K562 (cell line): ENCODE measurements around the gene IL5. TPM values are rescaled to one million over a fixed set of nuclear protein-coding genes. Genes with fewer than 3 reads are reported as not detected.
A peak's percentile ranks its signal among the peaks of the same experiment; 100 is the strongest.

Experiments
- ATF3 ChIP-seq, 2 experiments: fragments of 450-650 bp in 1 of 2; sonication (generic) in 1 of 2; formaldehyde crosslinking in 1 of 2; IDR thresholded peaks in 1 of 2; conservative IDR thresholded peaks in 1 of 2; 2 replicates each; pipeline versions ENCODE4 v1.6.1 to v1.8.1; 2016 to 2023; ENCODE audit warnings: mild to moderate bottlenecking in 2 of 2, moderate library complexity in 2 of 2, inconsistent platforms in 1 of 2, missing genetic modification reagents in 1 of 2
- CBX3 ChIP-seq, 2 experiments: IDR thresholded peaks; 1 replicate in 1 of 2; 2 replicates in 1 of 2; pipeline ENCODE4 v1.6.1; 2012; ENCODE audit warnings: inconsistent platforms in 2 of 2, low read length in 2 of 2, borderline replicate concordance in 1 of 2, control low read depth in 1 of 2
- E2F4 ChIP-seq: sonication (generic); formaldehyde crosslinking; IDR thresholded peaks from 2 replicates; pipeline ENCODE4 v1.8.0; 2022; ENCODE audit warnings: mild to moderate bottlenecking, low read depth, missing genetic modification reagents
- FOXJ3 ChIP-seq: sonication (generic); formaldehyde crosslinking; IDR thresholded peaks from 2 replicates; pipeline ENCODE4 v1.4.0; 2020; ENCODE audit warnings: mild to moderate bottlenecking, missing genetic modification reagents
- FOXP1 ChIP-seq: sonication (generic); formaldehyde crosslinking; IDR thresholded peaks from 2 replicates; pipeline ENCODE4 v1.8.0; 2022; ENCODE audit warnings: mild to moderate bottlenecking, missing genetic modification reagents
- GTF2B ChIP-seq: IDR thresholded peaks from 2 replicates; pipeline ENCODE4 v1.6.1; 2011; ENCODE audit not compliant: insufficient read length; ENCODE audit errors: extremely low read depth
- ILK ChIP-seq: fragments of 450-650 bp; IDR thresholded peaks from 2 replicates; pipeline ENCODE4 v1.6.1; 2016; ENCODE audit warnings: missing genetic modification characterization, low read depth, mild to moderate bottlenecking, missing compliant biosample characterization, moderate library complexity, borderline replicate concordance
- KLF10 ChIP-seq: fragments of 250-450 bp; sonication (Bioruptor Pico); IDR thresholded peaks from 2 replicates; pipeline ENCODE4 v1.6.1; 2021; ENCODE audit warnings: matching md5 sums
- MAFG ChIP-seq: fragments of 450-650 bp; conservative IDR thresholded peaks from 2 replicates; pipeline ENCODE4 v1.6.1; 2016; ENCODE audit warnings: missing genetic modification characterization, missing compliant biosample characterization
- MAX ChIP-seq: sonication (generic); formaldehyde crosslinking; IDR thresholded peaks from 2 replicates; pipeline ENCODE4 v1.9.0; 2022; ENCODE audit warnings: mild to moderate bottlenecking, missing genetic modification reagents
- MBD1 ChIP-seq: fragments of 250-450 bp; sonication (Bioruptor Pico); IDR thresholded peaks from 2 replicates; pipeline ENCODE4 v1.8.0; 2022; ENCODE audit warnings: inconsistent platforms
- MYNN ChIP-seq, 2 experiments: sonication (generic); formaldehyde crosslinking in 1 of 2; IDR thresholded peaks; 2 replicates each; pipeline versions ENCODE4 v1.5.0 to v1.6.1; 2016 to 2020; ENCODE audit warnings: antibody characterized with exemption in 1 of 2, missing genetic modification reagents in 1 of 2
- NCOA6 ChIP-seq: fragments of 450-650 bp; IDR thresholded peaks from 2 replicates; pipeline ENCODE4 v1.6.1; 2017; ENCODE audit warnings: mild to moderate bottlenecking
- POU5F1 ChIP-seq: fragments of 150-350 bp; IDR thresholded peaks from 2 replicates; pipeline ENCODE4 v1.6.1; 2014; ENCODE audit warnings: borderline replicate concordance, low read length, low read depth, mild to moderate bottlenecking; ENCODE audit not compliant: partially characterized antibody
- RAD51 ChIP-seq: fragments of 450-650 bp; IDR thresholded peaks from 2 replicates; pipeline ENCODE4 v1.7.1; 2016; ENCODE audit warnings: low read depth, mild to moderate bottlenecking, borderline replicate concordance
- RBM22 ChIP-seq: fragments of 200-400 bp; formaldehyde crosslinking; IDR thresholded peaks from 2 replicates; pipeline ENCODE4 v1.6.1; 2018; ENCODE audit warnings: low read length, low read depth; ENCODE audit not compliant: poor library complexity, severe bottlenecking
- SRF ChIP-seq, 2 experiments: fragments of 250-450, 450-650 bp in 1 of 2; sonication (Bioruptor Pico) in 1 of 2; sonication (generic) in 1 of 2; formaldehyde crosslinking; IDR thresholded peaks; 2 replicates each; pipeline versions ENCODE4 v1.5.0 to v1.5.1; 2020 to 2022; ENCODE audit warnings: mild to moderate bottlenecking in 1 of 2, missing genetic modification reagents in 1 of 2
- TEAD4 ChIP-seq, 2 experiments: sonication (generic) in 1 of 2; formaldehyde crosslinking in 1 of 2; IDR thresholded peaks; 2 replicates each; pipeline versions ENCODE4 v1.6.1 to v1.8.0; 2012 to 2022; ENCODE audit warnings: borderline replicate concordance in 1 of 2, inconsistent platforms in 1 of 2, low read length in 1 of 2, mild to moderate bottlenecking in 1 of 2, missing genetic modification reagents in 1 of 2
- USF2 ChIP-seq: sonication (generic); formaldehyde crosslinking; IDR thresholded peaks from 2 replicates; pipeline ENCODE4 v1.5.0; 2020; ENCODE audit warnings: missing genetic modification reagents
- ZSCAN32 ChIP-seq: fragments of 450-650 bp; formaldehyde crosslinking; IDR thresholded peaks from 2 replicates; pipeline ENCODE4 v1.4.0; 2020; ENCODE audit warnings: mild to moderate bottlenecking, moderate library complexity
- polyA plus RNA-seq, 8 experiments: library from polyadenylated mRNA; depleted of rRNA in 4 of 8; stranded (reverse) in 5 of 8; unstranded in 3 of 8; fragments of >200 nt; fragmentation: Nextera tagmentation in 2 of 8; fragmentation: Illumina TruSeq in 1 of 8; extraction: Ambion mirVana in 2 of 8; extraction: Trizol in 1 of 8; gene quantifications; 2 replicates each; pipeline versions ENCODE4 v1.2.1 to v1.2.3, GENCODE V29; 2011 to 2014; ENCODE audit warnings: inconsistent platforms in 1 of 8, missing spikeins in 1 of 8
- total RNA-seq, 7 experiments: library from RNA; depleted of rRNA in 6 of 7; stranded (reverse); fragments of >200 nt in 6 of 7; fragmentation: Illumina TruSeq in 2 of 7; extraction: Trizol in 2 of 7; gene quantifications; 2 replicates each; pipeline versions ENCODE4 v1.2.1 to v1.2.3, GENCODE V29; 2011 to 2021; ENCODE audit warnings: low replicate concordance in 1 of 7

IL5 gene
- total and polyA plus RNA-seq, 9 of the 15 experiments (the other 6 are each of a cell fraction or from before 2014, with no cell fraction given): 0.44 TPM; not detected in 8

- no peak for TF ChIP-seq KLF10 (CRISPR knock-in tag)
- no peak for TF ChIP-seq RAD51
- no peak for TF ChIP-seq ATF3 (IDR thresholded peaks at IDR 0.05)
- TF ChIP-seq ATF3 (CRISPR knock-in tag; conservative IDR thresholded peaks at IDR 0.05): 0 out of 2 replicates have a peak, but pooled peaks have one; percentile 48
- no peak for TF ChIP-seq POU5F1
- no peak for TF ChIP-seq FOXJ3 (CRISPR knock-in tag)
- no peak for TF ChIP-seq NCOA6
- no peak for TF ChIP-seq MYNN (IDR thresholded peaks at IDR 0.05)
- no peak for TF ChIP-seq MYNN (CRISPR knock-in tag; IDR thresholded peaks at IDR 0.05)
- TF ChIP-seq MAFG: no peak
- no peak for TF ChIP-seq FOXP1 (CRISPR knock-in tag)
- 0 out of 4 replicates have a peak, but pooled peaks of 1 of the 2 experiments have one; percentile 22 for TF ChIP-seq SRF (CRISPR knock-in tag; IDR thresholded peaks at IDR 0.05)
- TF ChIP-seq GTF2B: no peak
- no peak for TF ChIP-seq ZSCAN32 (CRISPR knock-in tag)
- TF ChIP-seq ILK (tag): no peak
- TF ChIP-seq MBD1 (CRISPR knock-in tag): no peak
- peak; percentile 37; the same call in 1 of the 2 replicates for TF ChIP-seq TEAD4 (IDR thresholded peaks at IDR 0.05; ENCODE audit: low read length)
- TF ChIP-seq TEAD4 (CRISPR knock-in tag; IDR thresholded peaks at IDR 0.05; ENCODE audit: borderline replicate concordance): no peak
- TF ChIP-seq CBX3 (IDR thresholded peaks at IDR 0.05; ENCODE audit: borderline replicate concordance in 1 of 2, low read length in 2 of 2): peak in 1 of 2 experiments; percentile 17; a peak in 1 of 3 replicates
- no peak for TF ChIP-seq E2F4 (CRISPR knock-in tag)
- TF ChIP-seq MAX: no peak
- TF ChIP-seq RBM22: no peak
- no peak for TF ChIP-seq USF2 (CRISPR knock-in tag)
These were observed 16.9 kb downstream of the IL5 start (continued) for GRCh38 chr5:132526290-132526973.
